ENCODE data around the gene OR8G5. TPM values are rescaled to one million over a fixed set of nuclear protein-coding genes. Genes with fewer than 3 reads are reported as not detected.

OR8G5 gene
- total RNA-seq, 1 donor from 2014 or later: not detected

- DNase-seq (ENCODE audit: extremely low spot score in 2 of 2): no peak
- no peak overlapping the region for H3K27ac ChIP-seq
- no peak overlapping the region for H3K4me3 ChIP-seq
- intact Hi-C loops (cut with DNase I): no loop called here
- no peaks in the 10 kb centered on the region for H3K9me3 ChIP-seq
- no peaks in the 10 kb centered on the region for H3K4me1 ChIP-seq
- H3K36me3 ChIP-seq: no peaks in the 10 kb centered on the region
- TF ChIP-seq POLR2AphosphoS5 (IDR thresholded peaks at IDR 0.05; ENCODE audit: insufficient read depth in 1 of 2, low read depth in 1 of 2): no peak
- no peaks in the 10 kb centered on the region for H3K27me3 ChIP-seq
Measured at GRCh38 chr11:124285610-124286344, 29.6 kb downstream of the OR8G5 start.

GRCh38 chr11:124294687-124295086 is 38.5 kb downstream of the OR8G5 start:
- DNase-seq (ENCODE audit: extremely low spot score in 2 of 2): no peak
- intact Hi-C loops (cut with DNase I): no loop called here
- Histone ChIP-seq H3K27me3 (no peaks in the 10 kb centered on the region), H3K36me3 (no peaks in the 10 kb centered on the region), H3K4me1 (no peaks in the 10 kb centered on the region), H3K4me3 (no peak overlapping the region), H3K27ac (no peak overlapping the region), H3K9me3 (no peaks in the 10 kb centered on the region)
- no peak for TF ChIP-seq POLR2AphosphoS5 (IDR thresholded peaks at IDR 0.05; ENCODE audit: insufficient read depth in 1 of 2, low read depth in 1 of 2)
- TF ChIP-seq CTCF (IDR thresholded peaks at IDR 0.05): no peak
- no peak for TF ChIP-seq POLR2A (IDR thresholded peaks at IDR 0.05)

- no peaks in the 10 kb centered on the region for H3K9me3 ChIP-seq
- no peak for TF ChIP-seq CTCF (IDR thresholded peaks at IDR 0.05)
- TF ChIP-seq POLR2AphosphoS5 (IDR thresholded peaks at IDR 0.05; ENCODE audit: insufficient read depth in 1 of 2, low read depth in 1 of 2): no peak
- no peak for TF ChIP-seq POLR2A (IDR thresholded peaks at IDR 0.05)
- intact Hi-C loops (cut with DNase I): no loop called here
- no peaks in the 10 kb centered on the region for H3K27me3 ChIP-seq
- H3K36me3 ChIP-seq: no peaks in the 10 kb centered on the region
- H3K27ac ChIP-seq: no peak overlapping the region
- no peaks in the 10 kb centered on the region for H3K4me1 ChIP-seq
- H3K4me3 ChIP-seq: no peak overlapping the region
- no peak for DNase-seq (ENCODE audit: extremely low spot score in 2 of 2)
Measured at GRCh38 chr11:124296016-124296415, 39.8 kb downstream of the OR8G5 start.

- Histone ChIP-seq H3K36me3 (no peaks in the 10 kb centered on the region), H3K4me1 (no peaks in the 10 kb centered on the region), H3K27ac (no peak overlapping the region), H3K4me3 (no peak overlapping the region), H3K27me3 (no peaks in the 10 kb centered on the region), H3K9me3 (no peaks in the 10 kb centered on the region)
- intact Hi-C loops (cut with DNase I): no loop called here
- no peak for TF ChIP-seq POLR2A (IDR thresholded peaks at IDR 0.05)
- TF ChIP-seq CTCF (IDR thresholded peaks at IDR 0.05): no peak
- no peak for DNase-seq (ENCODE audit: extremely low spot score in 2 of 2)
Measured at GRCh38 chr11:124297921-124298320, 41.7 kb downstream of the OR8G5 start.

- H3K9me3 ChIP-seq: no peaks in the 10 kb centered on the region
- H3K27me3 ChIP-seq: no peaks in the 10 kb centered on the region
- H3K36me3 ChIP-seq: no peaks in the 10 kb centered on the region
- H3K27ac ChIP-seq: no peak overlapping the region
- no peaks in the 10 kb centered on the region for H3K4me1 ChIP-seq
- TF ChIP-seq POLR2A (IDR thresholded peaks at IDR 0.05) (no peak), POLR2AphosphoS5 (IDR thresholded peaks at IDR 0.05; ENCODE audit: insufficient read depth in 1 of 2, low read depth in 1 of 2) (no peak), CTCF (IDR thresholded peaks at IDR 0.05) (no peak)
- DNase-seq (ENCODE audit: extremely low spot score in 2 of 2): no peak
- intact Hi-C loops (cut with DNase I): no loop called here
- H3K4me3 ChIP-seq: no peak overlapping the region
Measured at GRCh38 chr11:124301548-124301947, 45.4 kb downstream of the OR8G5 start.
